ENCODE measurements around the gene SH3GL1. TPM values are rescaled to one million over a fixed set of nuclear protein-coding genes. Genes with fewer than 3 reads are reported as not detected.

Gene SH3GL1
- polyA plus RNA-seq, 1 experiment, result 40.2 TPM

DNA sequence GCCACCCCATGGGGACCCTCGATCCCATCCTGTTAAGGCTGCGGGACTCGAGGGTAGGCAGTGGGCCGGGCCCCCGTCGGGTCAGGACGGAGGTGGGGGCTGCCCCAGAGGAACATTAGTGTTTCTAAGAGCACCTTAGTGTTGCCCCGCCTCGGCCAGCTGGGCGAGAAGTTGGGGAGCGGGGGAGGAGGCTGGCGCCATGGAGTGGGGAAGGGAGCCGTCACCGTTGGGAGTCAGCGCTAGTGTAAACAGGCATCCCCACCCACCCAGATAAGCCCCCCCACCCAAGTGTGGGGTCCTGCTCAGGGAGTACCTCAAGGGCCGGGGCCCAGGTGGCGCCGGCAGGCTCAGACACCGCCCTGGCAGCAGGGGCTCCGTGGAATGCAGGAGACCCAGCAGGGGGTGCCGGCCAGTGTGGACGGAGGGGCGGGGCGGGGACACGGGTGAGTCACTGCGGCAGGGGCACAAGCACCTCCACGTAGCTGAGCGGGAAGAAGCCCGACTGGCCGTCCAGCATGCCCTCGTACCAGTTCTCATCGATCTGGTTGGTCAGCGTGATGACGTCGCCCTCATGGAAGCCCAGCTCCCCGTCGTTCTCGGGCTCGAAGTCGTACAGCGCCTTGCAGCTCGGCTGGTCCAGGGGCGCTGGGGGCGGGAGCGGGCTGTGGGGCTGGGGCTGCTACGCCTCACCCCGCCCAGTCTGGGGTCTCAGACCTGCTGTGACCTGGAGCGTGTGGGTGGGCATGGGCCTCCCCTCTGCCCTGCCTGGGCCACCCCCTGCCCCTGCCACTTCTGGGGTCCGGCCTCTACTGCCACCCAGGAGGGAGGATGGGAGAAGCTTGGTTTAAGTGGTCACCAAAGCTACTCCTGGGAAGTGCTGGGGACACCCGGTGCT is 38.9 kb downstream of the SH3GL1 start:
- Histone ChIP-seq H3K4me3 (ENCODE audit: low read depth, low read length) (no peak overlapping the region), H3K27ac (ENCODE audit: low read depth, low read length) (no peak overlapping the region), H3K27me3 (ENCODE audit: control insufficient read depth, insufficient read depth, low read length) (no peaks in the 10 kb centered on the region), H3K9me3 (ENCODE audit: control insufficient read depth, insufficient read depth, low read length) (no peaks in the 10 kb centered on the region; the same call in 1 of the 2 replicates)
- ChIA-PET CTCF (interaction anchor here (1.4 to 2.6 kb wide), 2 partner anchors 9 to 39 kb away, joined by 3 to 15 read pairs; partner anchors contain the start of gene SH3GL1), POLR2A (interaction anchor here (0.9 to 1.7 kb wide), 2 partner anchors 10 to 19 kb away, joined by 3 read pairs; partner anchors contain the start of gene MPND)
- no peak for DNase-seq (ENCODE audit: low read depth, low spot score)
- TF ChIP-seq, protein P1, sequence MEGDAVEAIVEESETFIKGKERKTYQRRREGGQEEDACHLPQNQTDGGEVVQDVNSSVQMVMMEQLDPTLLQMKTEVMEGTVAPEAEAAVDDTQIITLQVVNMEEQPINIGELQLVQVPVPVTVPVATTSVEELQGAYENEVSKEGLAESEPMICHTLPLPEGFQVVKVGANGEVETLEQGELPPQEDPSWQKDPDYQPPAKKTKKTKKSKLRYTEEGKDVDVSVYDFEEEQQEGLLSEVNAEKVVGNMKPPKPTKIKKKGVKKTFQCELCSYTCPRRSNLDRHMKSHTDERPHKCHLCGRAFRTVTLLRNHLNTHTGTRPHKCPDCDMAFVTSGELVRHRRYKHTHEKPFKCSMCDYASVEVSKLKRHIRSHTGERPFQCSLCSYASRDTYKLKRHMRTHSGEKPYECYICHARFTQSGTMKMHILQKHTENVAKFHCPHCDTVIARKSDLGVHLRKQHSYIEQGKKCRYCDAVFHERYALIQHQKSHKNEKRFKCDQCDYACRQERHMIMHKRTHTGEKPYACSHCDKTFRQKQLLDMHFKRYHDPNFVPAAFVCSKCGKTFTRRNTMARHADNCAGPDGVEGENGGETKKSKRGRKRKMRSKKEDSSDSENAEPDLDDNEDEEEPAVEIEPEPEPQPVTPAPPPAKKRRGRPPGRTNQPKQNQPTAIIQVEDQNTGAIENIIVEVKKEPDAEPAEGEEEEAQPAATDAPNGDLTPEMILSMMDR (IDR thresholded peaks at IDR 0.05; ENCODE audit: low read depth, low read length), result no peak

DNA sequence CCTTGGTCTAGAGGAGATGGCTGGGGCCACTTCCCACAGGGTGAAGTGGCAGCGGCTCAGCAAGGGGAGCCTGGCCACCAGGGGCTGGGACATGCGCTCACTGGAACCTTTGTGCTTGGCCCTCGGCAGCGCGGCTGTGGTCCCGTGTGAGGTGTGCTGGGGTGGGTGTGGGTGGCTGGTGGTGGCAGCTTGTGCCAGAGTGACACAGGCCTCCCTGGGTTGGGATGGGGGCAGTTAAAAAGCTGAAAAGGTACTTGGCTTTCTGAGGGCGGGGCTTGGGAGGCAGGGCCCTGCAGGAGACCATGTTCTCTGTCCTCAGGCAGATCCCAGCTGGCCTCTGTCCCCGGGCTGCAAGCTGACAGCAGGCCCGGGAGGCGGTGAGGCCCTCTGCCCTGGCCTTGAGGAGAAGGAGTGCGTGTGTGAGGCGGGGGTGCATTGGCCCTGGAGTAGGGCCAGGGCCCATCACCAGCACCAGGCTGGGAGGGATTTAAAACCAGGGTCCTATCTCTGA is 39.7 kb downstream of the SH3GL1 start:
- POLR2A ChIA-PET, result interaction anchor here (0.9 to 1.7 kb wide), 2 partner anchors 11 to 18 kb away, joined by 3 read pairs; partner anchors contain the start of gene MPND
- TF ChIP-seq, protein P1 (IDR thresholded peaks at IDR 0.05; ENCODE audit: low read depth, low read length), result no peak
- no peak overlapping the region for H3K27ac ChIP-seq (ENCODE audit: low read depth, low read length)
- H3K9me3 ChIP-seq (ENCODE audit: control insufficient read depth, insufficient read depth, low read length), result no peaks in the 10 kb centered on the region; the same call in 1 of the 2 replicates
- DNase-seq (ENCODE audit: low read depth, low spot score), result no peak
- H3K27me3 ChIP-seq (ENCODE audit: control insufficient read depth, insufficient read depth, low read length), result no peaks in the 10 kb centered on the region
- CTCF ChIA-PET, result no interaction called here
- H3K4me3 ChIP-seq (ENCODE audit: low read depth, low read length), result no peak overlapping the region

DNA sequence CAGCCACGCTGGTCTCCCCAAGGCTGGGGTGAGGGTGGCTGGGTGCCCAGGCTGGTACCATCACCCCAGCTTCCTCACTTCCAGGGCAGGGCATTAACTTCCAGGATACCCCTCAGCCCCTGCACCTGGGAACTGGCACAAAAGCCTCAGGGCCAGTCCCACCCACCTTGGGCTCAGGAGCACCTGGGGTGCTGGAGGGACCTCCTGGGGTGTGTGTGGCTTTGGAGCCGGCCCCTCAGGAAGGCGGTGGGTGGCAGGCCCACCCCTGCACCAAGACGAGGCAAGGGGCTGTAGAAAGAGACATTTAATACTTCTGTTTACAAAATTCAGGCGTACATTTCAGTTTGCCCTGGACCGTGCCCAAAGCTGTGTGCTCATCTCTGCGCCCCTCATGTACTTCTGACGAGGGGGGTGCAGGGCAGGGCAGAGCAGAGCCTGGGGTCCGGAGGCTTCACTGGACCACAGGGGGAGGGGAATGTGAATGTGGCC is 40.2 kb downstream of the SH3GL1 start:
- no peak for DNase-seq (ENCODE audit: low read depth, low spot score)
- CTCF ChIA-PET, result no interaction called here
- POLR2A ChIA-PET, result interaction anchor here (1.2 to 1.7 kb wide), 2 partner anchors 11 to 17 kb away, joined by 3 to 4 read pairs; partner anchors contain the start of gene MPND
- Histone ChIP-seq H3K27ac (ENCODE audit: low read depth, low read length) (no peak overlapping the region), H3K4me3 (ENCODE audit: low read depth, low read length) (no peak overlapping the region), H3K27me3 (ENCODE audit: control insufficient read depth, insufficient read depth, low read length) (no peaks in the 10 kb centered on the region), H3K9me3 (ENCODE audit: control insufficient read depth, insufficient read depth, low read length) (no peaks in the 10 kb centered on the region; the same call in 1 of the 2 replicates)
- TF ChIP-seq, protein P1 (IDR thresholded peaks at IDR 0.05; ENCODE audit: low read depth, low read length), result no peak

DNA sequence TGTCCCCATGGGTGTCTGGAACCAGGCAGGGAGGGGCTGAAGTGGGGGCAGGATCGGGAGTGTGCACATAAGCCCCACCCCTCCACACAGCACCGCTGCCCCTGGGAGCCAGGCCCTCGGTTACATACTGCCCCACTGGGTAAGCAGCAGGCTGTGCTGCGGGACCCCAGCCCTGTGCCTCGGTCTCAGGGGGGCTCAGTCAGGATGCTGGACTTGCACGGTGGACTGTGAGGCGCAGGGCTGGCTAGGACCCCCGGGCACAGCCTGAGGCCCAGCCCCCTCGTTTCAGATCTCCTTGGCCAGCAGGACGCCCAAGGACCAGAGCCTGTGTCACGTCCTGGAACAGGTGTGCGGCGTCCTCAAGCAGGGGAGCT is 40.7 kb downstream of the SH3GL1 start:
- Histone ChIP-seq H3K9me3 (ENCODE audit: control insufficient read depth, insufficient read depth, low read length) (no peaks in the 10 kb centered on the region; the same call in 1 of the 2 replicates), H3K27ac (ENCODE audit: low read depth, low read length) (no peak overlapping the region), H3K27me3 (ENCODE audit: control insufficient read depth, insufficient read depth, low read length) (no peaks in the 10 kb centered on the region), H3K4me3 (ENCODE audit: low read depth, low read length) (no peak overlapping the region)
- DNase-seq (ENCODE audit: low read depth, low spot score), result no peak
- POLR2A ChIA-PET, result interaction anchor here (1.2 kb wide), 1 partner anchor 17 kb away, joined by 4 read pairs; the partner anchor contains the start of gene MPND
- TF ChIP-seq, protein P1 (IDR thresholded peaks at IDR 0.05; ENCODE audit: low read depth, low read length), result no peak
- CTCF ChIA-PET, result no interaction called here

Data from AG04450 (cell line).